ENCODE data around the gene ADRA2C.

GRCh38 chr4:3745886-3746656 lies 20.1 kb upstream of the ADRA2C start:
- TF ChIP-seq CTCF (conservative IDR thresholded peaks at IDR 0.05; ENCODE audit: low read length) (no peak), EZH2phosphoT487 (IDR thresholded peaks at IDR 0.05; ENCODE audit: borderline replicate concordance, low read depth, low read length) (no peak)

Measured in OCI-LY7 (cell line).